Stimulated activated CD4-positive, alpha-beta T cell treated with anti-CD3 and anti-CD28 coated beads, Interleukin-1b, Interleukin-23, amount 100 ng/mL, for 24 hours (primary cell): Measurements from ENCODE around the gene ADAMTSL1.

Experiments used
- DNase-seq, 4 experiments: peaks; one replicate each; pipeline ENCODE4 v3.0.0-alpha.2; 2020; ENCODE audit warnings: low read depth in 4 of 4, low spot score in 1 of 4

The ADAMTSL1 gene

DNA sequence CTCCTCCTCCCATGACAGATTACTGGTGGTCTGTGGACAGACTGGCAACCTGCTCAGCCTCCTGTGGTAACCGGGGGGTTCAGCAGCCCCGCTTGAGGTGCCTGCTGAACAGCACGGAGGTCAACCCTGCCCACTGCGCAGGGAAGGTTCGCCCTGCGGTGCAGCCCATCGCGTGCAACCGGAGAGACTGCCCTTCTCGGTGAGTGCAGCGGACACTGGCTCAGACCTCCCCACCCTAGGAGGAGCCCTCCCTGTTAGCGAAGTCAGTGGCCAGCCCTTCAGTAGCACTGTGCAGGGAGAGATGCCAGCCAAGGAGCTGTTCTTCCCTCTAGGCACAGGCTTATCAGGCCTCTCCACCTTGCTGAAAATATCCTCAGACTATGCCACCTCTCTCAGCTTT is 415.6 kb downstream of the ADAMTSL1 start:
- no peak for DNase-seq

DNA sequence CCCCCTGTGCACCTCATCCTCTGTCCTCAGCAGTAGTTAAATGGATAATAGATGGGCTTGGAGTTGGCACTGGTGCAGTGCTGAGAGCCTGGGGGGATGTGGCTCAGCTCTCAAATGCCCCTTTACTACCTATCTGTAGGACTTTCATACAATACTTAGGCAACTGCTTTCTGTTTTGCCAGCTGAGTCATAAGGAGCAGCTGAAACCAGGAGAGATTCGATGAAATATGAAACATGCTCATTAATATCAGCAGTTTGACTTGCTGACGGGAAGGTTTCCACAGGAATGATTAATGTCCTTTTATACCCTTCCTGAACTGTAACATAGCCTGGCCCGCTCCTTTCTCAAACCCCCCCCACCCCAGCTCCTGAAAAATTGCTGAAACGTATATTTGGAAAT is 416.4 kb downstream of the ADAMTSL1 start:
- no peak for DNase-seq

DNA sequence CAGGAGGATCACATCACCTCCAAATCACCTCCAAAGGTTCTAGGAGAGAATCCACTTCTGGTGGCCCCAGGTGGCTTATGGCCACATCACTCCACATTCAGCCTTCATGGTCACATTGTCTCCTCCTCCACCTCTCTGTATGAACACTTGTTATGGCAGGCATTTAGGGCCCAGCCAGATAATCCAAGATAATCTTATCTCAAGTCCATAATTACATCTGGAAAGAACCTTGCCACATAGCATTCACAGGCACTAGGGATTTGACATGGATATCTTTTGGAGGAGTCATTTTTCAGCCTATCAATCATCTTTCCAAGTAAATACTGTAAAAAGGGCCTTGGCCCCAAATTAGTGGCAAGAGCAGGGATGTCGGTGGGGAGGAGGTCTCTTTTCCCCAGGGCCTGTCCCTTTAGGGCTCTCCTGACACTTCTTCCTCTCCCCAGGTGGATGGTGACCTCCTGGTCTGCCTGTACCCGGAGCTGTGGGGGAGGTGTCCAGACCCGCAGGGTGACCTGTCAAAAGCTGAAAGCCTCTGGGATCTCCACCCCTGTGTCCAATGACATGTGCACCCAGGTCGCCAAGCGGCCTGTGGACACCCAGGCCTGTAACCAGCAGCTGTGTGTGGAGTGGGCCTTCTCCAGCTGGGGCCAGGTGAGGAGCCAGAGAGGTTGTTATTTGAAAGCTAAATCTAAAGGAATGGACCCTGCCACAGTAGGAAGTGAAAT is 418.2 kb downstream of the ADAMTSL1 start:
- DNase-seq, result no peak

DNA sequence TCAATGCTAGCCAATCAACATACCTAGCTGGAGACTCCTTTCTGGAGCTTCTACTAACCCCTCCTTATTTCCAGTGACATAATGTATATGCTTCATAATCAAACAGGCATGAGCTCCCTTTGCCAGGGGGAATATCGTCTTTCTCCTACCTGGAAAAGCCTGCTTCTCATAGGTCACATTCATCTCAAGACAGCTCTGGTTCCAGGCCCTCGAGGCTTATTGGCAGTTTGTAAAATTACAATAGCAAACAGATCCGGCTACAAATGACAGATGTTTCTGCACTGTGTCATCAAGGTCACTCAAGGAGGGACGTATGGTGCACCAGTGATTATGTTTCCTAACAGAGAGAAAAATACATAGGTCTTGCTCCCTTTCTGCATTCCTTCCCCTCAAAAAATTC is 419.1 kb downstream of the ADAMTSL1 start:
- DNase-seq, result no peak

DNA sequence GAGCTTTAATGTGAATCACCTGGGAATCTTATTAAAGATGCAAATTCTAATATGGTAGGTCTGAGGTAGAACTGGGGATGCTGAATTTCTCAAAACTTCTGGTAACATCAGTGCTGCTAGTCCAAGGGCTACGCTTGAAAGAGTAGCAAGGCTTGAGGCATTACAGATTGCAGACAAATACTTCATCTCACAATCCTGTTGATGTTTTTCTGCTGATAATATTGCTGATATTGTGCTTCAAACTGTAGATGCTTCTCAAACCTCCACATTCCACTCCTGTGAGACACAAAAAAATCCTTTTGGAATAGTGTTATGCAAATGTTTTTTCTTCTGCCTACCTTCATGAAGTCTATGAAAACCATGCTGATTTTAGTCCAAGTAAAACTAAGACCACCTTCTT is 419.5 kb downstream of the ADAMTSL1 start:
- no peak for DNase-seq

DNA sequence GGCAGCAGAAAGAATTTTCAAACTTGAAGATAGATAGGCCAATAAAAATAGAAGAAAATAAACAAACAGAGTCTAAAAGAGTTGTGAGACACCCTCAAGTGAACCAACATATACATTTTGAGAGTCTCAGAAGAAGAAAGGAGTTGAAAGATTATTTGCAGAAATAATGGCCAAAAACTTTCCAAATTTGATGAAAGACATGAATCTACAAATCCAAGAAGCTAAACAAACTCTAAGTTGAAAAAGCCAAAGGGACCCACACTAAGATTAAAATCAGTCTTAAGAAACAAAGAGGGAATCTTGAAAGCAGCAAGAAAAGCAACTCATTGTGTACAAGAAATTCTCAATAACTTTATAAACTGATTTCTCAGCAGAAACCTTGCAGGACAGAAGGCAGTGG is 422.1 kb downstream of the ADAMTSL1 start:
- DNase-seq, result no peak

DNA sequence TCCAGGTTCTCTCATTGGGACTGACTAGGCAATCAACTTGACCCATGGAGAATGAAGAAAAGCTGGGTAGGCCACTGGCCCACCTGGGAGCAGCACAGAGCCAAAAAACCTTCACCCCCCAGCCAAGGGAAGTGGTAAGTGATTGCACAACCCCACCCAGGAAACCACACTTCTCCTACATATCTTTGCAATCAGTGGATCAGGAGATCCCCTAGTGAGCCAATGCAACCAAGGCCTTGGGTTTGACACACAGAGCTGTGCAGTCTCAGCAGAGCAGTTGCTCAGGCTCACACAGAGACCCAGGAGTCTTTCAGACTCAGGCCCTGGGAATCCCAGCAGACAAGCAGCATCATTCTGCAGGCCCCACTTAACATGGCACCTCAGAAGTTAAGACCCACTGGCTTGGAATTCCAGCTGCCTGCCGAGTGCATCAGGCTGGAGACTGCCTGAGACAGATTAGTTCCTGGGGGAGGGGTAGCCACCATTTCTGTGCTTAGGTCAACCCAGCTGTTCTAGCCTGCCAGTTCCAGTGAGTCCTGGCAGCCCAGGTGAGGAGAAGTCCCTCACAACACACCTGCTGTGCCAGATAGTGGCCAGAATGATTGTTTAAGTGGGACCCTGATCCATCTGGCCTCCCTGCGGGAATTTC is 422.7 kb downstream of the ADAMTSL1 start:
- no peak for DNase-seq

DNA sequence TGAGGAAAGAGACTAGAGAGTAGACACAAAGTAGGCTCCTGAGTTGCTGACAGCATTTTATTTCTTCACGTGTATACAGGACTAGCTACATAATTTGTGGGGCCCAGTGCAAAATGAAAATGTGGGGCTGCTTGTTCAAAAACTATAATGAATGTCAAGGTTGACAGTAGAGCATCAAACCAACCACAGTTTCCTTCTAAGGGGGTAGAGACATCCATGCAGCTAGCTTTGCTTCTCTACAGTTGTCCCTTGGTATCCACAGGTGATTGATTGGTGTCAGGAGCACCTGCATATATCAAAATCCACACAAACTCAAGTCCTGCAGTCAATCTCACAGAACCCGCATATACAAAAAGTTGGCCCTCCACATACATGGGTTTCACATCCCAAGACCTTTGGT is 429.5 kb downstream of the ADAMTSL1 start:
- no peak for DNase-seq

DNA sequence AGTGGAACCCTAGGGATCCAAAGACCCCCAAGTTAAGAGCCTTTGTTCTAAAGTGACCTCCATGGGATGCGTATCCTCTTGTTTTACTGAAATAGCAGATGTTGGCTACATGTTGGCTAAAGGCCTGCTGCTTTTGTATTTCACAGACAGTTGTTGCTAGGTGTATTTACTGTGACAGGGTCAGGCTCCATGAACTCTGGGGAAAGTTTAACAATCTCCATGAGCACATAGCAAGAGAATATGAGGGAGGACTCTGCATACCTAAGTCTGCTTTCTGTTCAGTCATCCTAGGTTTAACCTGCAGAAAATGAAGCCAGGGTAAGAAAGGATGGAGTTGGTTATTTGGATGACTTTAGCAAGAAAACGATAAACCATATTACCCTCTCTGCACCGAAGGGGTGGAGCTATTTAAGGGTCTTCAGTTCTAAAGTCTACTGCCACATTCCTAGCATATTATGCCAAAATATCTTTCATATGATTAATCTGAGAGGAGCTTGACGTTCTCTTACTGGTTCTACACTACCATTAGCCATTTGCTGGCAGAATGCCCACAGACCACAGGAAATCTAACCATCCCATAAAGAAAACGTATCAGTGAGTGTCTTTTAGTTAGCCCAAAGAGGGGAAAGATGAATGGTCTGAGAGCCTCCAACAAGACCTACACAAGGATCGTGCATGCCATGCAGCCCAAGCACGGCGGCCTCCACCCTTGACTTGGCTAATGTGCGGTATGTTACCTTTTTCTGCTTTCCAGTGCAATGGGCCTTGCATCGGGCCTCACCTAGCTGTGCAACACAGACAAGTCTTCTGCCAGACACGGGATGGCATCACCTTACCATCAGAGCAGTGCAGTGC is 431.3 kb downstream of the ADAMTSL1 start:
- DNase-seq, result no peak

DNA sequence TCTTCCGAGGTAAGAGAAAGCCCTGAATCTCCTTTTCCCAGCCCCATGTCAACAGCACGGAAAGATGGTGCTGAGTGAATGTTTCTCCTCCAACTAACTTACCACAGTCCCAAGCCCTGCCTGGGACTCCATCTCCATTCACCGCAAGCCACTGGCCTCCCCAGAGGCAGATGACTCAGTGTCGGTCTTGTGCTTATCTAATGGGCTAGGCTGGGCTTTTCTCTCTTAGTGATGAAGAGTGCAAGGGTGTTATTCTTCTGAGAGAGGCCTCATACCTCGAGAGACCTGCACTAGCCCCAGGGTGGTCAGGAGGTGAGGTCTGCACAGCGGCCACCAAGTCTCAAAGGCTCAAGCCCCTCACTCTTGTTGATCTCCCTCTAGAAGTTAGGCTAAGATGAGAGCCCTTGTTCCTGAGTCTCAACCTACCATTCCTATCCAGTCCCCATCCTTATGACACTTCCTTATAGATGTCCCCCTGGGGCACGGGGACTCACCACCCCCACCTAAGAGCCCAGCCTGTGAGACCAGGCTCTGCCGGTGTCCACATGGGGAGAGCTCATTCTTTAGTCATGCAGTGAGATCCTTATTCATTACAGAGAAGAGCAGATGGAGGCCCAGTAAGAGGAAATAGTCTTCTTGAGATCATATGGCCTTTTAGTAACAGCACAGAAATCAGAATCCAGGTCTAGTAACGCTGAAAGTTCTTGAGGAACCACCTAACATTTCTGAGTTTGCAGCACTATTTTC is 432.1 kb downstream of the ADAMTSL1 start:
- no peak for DNase-seq

DNA sequence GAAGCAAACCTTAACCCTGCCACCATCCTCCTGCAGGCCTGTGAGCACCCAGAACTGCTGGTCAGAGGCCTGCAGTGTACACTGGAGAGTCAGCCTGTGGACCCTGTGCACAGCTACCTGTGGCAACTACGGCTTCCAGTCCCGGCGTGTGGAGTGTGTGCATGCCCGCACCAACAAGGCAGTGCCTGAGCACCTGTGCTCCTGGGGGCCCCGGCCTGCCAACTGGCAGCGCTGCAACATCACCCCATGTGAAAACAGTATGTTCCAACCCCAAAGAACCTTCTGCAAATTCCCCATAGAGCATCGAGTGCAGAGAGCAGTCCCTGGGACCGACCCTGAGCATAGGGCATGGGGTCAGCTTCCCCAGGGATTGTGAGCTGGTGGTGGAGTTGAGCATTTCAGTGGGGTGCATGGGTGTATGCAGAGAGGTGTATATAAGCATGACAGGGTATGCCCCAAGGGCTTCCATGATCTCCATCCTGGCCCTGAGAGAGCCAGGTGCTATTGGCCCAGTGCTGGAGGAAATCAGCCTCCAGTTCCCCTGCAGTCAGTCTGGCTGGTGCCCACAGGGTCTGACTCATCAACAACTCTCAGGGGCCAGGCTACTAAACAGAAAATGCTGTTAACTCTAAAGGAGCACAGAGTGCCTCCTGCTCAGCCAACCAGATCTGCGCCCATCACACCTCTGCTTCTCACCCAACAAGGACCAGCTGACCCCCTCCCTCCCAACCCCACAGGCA is 432.9 kb downstream of the ADAMTSL1 start:
- DNase-seq, result no peak

DNA sequence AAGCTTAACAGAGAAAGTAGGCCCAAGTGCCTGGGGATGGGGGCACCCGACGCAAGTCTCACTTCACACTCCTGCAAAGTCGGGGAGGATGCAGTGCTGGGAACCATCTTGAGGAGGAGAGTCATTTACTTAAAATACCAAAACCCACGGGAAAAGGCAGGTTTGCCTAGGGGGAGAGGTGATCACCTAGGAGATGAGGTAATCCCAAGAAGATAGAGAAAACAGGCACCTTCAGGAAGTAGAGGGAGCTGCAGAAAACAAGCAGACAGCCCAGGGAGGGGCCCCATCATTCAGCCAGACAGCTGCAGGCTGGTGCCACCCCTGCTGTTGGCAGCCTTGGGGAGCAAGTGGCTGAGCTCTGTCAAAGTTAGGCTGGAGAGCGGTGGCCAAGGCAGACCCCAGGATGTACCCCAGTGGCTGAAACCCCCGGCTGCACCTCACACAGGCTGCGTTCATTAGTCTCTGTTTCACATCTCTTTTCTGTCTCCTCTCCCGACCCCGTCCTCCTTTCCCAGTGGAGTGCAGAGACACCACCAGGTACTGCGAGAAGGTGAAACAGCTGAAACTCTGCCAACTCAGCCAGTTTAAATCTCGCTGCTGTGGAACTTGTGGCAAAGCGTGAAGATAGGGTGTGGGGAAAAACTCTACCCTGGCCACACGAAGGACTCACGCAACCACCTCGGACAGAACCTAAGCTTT is 434.1 kb downstream of the ADAMTSL1 start:
- no peak for DNase-seq

DNA sequence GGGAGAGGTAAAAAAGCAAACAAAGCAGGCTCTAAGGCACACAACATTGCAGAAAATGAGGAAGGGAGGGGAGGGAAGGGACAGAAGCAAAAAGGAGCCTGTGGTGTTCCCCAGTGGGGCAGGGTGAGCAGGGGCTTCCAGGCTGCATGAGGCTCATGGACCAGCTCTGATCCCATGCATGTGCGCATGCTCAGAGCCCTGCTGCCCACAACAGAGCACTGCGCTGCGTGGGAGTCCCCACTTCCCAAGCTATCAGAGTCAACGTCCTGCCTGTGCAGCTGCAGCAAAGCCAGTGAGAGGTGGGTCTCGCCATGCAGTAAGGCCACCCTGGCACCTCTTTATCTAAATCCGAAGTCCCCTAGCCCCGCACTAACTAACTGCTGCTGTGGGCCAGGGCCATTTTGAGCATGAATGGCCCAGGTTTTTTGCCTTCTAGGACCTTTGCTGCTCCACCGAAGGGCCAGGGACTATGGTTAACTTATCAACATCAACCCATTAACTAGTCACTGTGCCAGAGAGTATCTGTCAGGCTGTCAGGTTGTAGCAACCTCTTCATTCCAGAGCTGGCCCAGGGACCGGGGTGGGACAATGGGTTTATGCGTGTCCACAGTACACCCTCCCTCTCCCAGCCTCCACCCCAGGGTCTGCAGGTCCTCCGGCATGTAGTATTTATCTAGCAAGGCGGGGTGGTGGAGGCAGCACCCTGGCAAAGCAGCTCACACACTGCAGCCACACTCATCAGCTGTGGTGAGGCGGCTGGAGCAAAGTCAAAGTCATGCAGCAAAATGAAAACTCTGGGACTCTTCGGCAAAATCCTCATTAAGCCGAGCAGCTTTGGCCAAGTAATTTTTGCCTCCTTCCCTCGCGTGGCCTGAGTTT is 435.4 kb downstream of the ADAMTSL1 start:
- DNase-seq, result no peak

DNA sequence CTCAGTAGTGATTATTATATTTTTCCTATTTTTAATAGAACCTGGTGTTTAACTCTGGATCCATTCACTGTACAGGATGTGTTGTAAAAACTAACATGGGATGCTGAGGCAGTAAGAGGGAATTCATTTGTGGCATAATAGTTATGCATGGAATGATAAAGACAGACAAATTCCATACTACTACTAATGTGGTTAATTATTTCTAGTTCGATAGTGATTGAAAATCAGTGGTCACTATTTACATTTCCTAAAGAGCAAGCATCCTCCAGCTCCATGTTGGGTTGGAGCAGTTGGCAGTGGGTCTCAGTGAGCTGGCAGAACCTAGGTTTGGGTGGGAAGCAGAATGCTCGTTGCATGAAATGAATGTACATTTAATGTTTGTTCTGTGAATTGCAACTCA is 436.5 kb downstream of the ADAMTSL1 start:
- DNase-seq, result no peak

DNA sequence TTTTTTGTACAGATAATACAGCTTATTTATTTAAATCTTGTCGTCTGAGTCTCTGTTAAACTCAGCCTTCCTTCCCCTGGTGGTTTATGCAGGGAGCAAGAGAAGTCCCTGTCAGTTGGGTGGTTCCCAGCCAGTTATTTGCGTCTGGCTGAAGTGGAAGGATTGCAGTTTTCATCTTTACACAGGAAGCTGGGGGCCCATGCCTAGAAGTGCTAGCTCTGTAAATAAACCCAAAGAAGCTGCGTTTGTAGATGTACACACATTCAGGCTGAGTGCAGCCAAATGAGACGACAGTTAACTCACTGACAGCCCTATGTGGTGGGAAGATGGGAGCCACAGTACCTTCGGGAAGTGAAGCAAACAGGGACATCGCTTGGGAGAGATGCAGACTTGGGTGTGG is 437.0 kb downstream of the ADAMTSL1 start:
- no peak for DNase-seq

DNA sequence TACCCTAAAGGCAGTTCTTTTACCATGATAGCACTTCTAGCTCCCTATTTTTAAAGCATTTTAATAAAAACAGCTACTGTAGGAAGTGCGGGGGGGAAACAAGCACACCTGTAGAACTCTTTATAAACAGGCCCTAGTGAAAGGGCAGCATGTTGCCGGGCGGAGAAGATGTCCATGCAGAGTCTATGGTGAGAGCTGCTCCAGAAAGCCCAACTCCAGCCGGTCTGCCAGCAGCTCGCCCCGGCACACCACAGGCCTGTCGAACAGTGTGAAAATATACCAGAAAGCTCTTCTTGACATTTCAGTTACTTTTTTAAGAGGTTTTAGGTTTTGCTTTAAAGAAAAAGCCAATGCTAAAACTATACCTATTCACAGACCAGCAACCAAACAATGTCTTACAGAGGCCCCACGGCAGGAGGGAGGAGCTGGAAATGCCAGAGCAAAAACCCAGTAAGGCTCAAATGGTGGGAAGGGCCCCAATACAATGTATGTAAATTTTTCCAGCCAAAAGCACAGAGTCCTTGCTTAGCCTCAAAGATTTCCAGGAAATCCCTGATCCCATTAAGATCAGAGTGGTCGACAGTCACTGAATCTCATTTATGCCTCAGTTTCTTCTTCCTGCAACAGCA is 437.9 kb downstream of the ADAMTSL1 start:
- DNase-seq, result no peak

DNA sequence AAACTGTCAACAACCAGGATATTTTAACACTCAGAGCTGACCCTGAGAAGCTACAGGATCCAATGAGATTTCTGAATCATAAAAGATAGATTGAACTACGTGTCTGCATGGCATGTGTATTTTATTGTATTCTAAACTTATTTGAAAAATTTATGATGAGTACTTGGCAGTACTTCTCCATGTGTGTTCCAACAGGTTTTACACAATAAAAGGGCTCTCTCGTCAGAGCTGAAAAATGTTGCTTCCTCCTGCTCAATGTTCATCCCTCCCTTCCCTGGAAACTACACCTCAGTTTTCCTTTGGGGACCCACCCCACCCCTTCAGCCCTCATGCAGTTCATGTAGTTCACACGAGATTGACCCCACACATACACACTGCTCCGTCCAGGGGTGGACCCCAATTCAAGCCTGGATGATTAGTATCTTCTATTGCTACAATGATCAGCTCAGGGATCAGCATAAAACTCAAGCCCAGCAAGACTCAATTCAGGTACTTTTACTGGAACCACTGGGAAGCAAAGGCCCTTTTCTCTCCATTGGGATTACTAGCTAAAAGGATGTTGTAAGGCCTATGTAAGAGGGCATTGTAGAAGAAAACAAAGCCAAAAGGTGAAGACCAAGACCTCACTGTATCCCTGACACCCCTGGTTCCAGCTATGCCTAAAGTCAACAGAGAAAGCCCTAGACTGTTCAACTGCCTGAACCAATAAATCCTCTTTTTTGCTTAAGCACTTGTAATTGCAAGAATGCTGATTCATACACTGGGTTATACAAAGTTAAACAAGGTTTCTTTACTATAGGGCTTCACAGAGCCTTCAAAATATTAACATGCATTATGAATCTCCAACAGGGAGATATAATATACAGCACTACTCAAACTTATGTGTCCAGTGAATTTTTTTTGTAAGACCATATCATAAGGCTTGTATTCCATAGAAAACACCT is 446.5 kb downstream of the ADAMTSL1 start:
- no peak for DNase-seq
